ENCODE measurements around the gene CSDE1. TPM values are rescaled to one million over a fixed set of nuclear protein-coding genes. Genes with fewer than 3 reads are reported as not detected.

Gene CSDE1
- polyA plus RNA-seq, 3 donors = 177 to 324 (median 251) TPM

DNA sequence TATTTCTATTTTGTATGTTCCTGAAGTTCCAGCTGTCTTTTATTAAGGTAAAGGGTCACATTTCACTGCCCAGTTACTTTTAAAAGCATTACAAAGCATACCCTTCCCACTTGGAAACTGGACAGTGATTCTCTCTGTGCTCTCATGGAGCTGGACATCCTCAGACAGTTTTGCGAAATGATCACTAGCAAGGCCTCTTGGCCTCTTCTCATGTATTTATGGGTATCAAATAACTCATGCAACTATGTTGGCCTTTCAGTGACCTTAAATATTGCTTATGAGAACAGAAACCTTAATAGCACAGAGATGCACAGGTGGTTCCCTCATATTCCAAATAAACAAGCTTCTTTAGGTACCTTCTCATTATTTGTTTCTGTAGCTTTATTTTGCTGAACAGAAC, 54.5 kb downstream of the CSDE1 start:
- H3K4me1 Mint-ChIP-seq = peaks cover 2% of the 10 kb centered on the region
- Histone ChIP-seq H3K4me3 (replicated peaks in 1 of 3; ENCODE audit: low read depth in 2 of 3, low read length in 3 of 3) (no peak overlapping the region), H3K9ac (ENCODE audit: insufficient read depth, low read length, poor library complexity, severe bottlenecking) (no peak overlapping the region), H3K36me3 (replicated peaks in 1 of 2; ENCODE audit: control insufficient read depth in 1 of 2, insufficient read depth in 2 of 2, low read length in 2 of 2) (peaks cover 29 to 33% of the 10 kb centered on the region in 2 donors), H3K4me2 (replicated peaks; ENCODE audit: extremely low read depth, low read length, poor library complexity, severe bottlenecking) (no peak overlapping the region), H3K27me3 (ENCODE audit: control insufficient read depth in 2 of 2, insufficient read depth in 2 of 2, low read length in 2 of 2) (no peaks in the 10 kb centered on the region), H4K20me1 (ENCODE audit: insufficient read depth, low read length) (no peaks in the 10 kb centered on the region), H3K9me3 (replicated peaks in 1 of 2; ENCODE audit: control insufficient read depth in 1 of 2, insufficient read depth in 1 of 2, low read length in 2 of 2) (no peaks in the 10 kb centered on the region), H3K4me1 (ENCODE audit: control insufficient read depth in 1 of 2, insufficient read depth in 2 of 2, low read length in 2 of 2) (no peaks in the 10 kb centered on the region), H3K27ac (ENCODE audit: low read depth in 1 of 2, low read length in 2 of 2) (no peak overlapping the region), H3K79me2 (ENCODE audit: insufficient read depth, low read length) (no peaks in the 10 kb centered on the region), H2AFZ (ENCODE audit: insufficient read depth, low read depth, low read length, poor library complexity, severe bottlenecking) (no peak overlapping the region)
- peaks cover 32 to 33% of the 10 kb centered on the region in 2 donors for H3K36me3 Mint-ChIP-seq
- peaks cover 0 to 1% (median 0%) of the 10 kb centered on the region in 7 donors for H3K9me3 Mint-ChIP-seq
- no peak for TF ChIP-seq CTCF (IDR thresholded peaks at IDR 0.05)
- WGBS (ENCODE audit: insufficient coverage) = no CpG with 5 or more reads among the region's 1 CpG
- intact Hi-C loops (cut with micrococcal nuclease) = no loop called here
- peaks cover 0 to 6% (median 1%) of the 10 kb centered on the region in 3 donors for H3K27me3 Mint-ChIP-seq (ENCODE audit: low read depth in 3 of 3)
- H3K27ac Mint-ChIP-seq = no peak overlapping the region
- H3K4me3 Mint-ChIP-seq = no peak overlapping the region
- no peak for DNase-seq

DNA sequence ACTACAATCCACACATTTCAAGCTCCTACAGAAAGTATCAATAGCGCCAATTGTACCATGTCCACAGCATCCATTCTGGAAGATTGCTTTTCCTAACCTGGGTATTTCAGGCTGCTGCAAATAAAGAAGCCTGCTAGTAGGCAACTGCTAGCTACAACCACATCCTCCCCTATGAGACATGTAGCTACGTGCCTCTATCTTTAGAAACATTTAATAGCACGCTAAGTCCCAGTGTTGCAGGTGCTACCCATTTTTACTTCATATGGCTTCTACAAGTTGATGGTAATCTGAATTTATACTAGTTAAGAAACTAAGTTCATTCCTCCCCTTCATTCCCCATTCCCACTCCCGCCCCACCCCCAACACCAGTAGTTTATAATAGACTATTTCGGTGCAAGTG, 55.0 kb downstream of the CSDE1 start:
- Histone ChIP-seq H3K36me3 (replicated peaks in 1 of 2; ENCODE audit: control insufficient read depth in 1 of 2, insufficient read depth in 2 of 2, low read length in 2 of 2) (peaks cover 23 to 28% of the 10 kb centered on the region in 2 donors), H3K27ac (ENCODE audit: low read depth in 1 of 2, low read length in 2 of 2) (no peak overlapping the region), H3K27me3 (ENCODE audit: control insufficient read depth in 2 of 2, insufficient read depth in 2 of 2, low read length in 2 of 2) (no peaks in the 10 kb centered on the region), H4K20me1 (ENCODE audit: insufficient read depth, low read length) (no peaks in the 10 kb centered on the region), H2AFZ (ENCODE audit: insufficient read depth, low read depth, low read length, poor library complexity, severe bottlenecking) (no peak overlapping the region), H3K4me1 (ENCODE audit: control insufficient read depth in 1 of 2, insufficient read depth in 2 of 2, low read length in 2 of 2) (no peaks in the 10 kb centered on the region), H3K9me3 (replicated peaks in 1 of 2; ENCODE audit: control insufficient read depth in 1 of 2, insufficient read depth in 1 of 2, low read length in 2 of 2) (no peaks in the 10 kb centered on the region), H3K4me2 (replicated peaks; ENCODE audit: extremely low read depth, low read length, poor library complexity, severe bottlenecking) (no peak overlapping the region), H3K4me3 (replicated peaks in 1 of 3; ENCODE audit: low read depth in 2 of 3, low read length in 3 of 3) (no peak overlapping the region), H3K9ac (ENCODE audit: insufficient read depth, low read length, poor library complexity, severe bottlenecking) (no peak overlapping the region), H3K79me2 (ENCODE audit: insufficient read depth, low read length) (no peaks in the 10 kb centered on the region)
- intact Hi-C loops (cut with micrococcal nuclease) = no loop called here
- Mint-ChIP-seq H3K36me3 (peaks cover 27 to 28% of the 10 kb centered on the region in 2 donors), H3K4me3 (no peak overlapping the region), H3K9me3 (peaks cover 0 to 1% (median 0%) of the 10 kb centered on the region in 7 donors), H3K27me3 (ENCODE audit: low read depth in 3 of 3) (peaks cover 0 to 6% (median 2%) of the 10 kb centered on the region in 3 donors), H3K27ac (no peak overlapping the region), H3K4me1 (peaks cover 2% of the 10 kb centered on the region)
- no peak for TF ChIP-seq CTCF (IDR thresholded peaks at IDR 0.05)
- no peak for DNase-seq
- WGBS (ENCODE audit: insufficient coverage) = 100% methylated on average over 1 of the region's 5 CpGs

Data from CD14-positive monocyte (primary cell).